SU-DHL-6 (cell line): ENCODE data around the gene JPH3.

Experiments
- H2AFZ ChIP-seq: fragments of 200-600 bp; sonication (generic); 2 replicates; pipeline ENCODE4 v1.6.1; 2014; ENCODE audit warnings: low read depth, mild to moderate bottlenecking, moderate library complexity, mixed read lengths, antibody characterized with exemption, low read length; ENCODE audit not compliant: severe bottlenecking
- H3F3A ChIP-seq: fragments of 200-600 bp; shearing (Covaris generic); 2 replicates; pipeline ENCODE4 v1.6.0; 2016; ENCODE audit warnings: antibody characterized with exemption, mild to moderate bottlenecking; ENCODE audit not compliant: insufficient read depth
- H3K27ac ChIP-seq: fragments of 200-600 bp; sonication (generic); 2 replicates; pipeline ENCODE4 v1.5.1; 2016; ENCODE audit warnings: low read depth, mild to moderate bottlenecking, low read length, moderate library complexity, mixed read lengths
- H3K27me3 ChIP-seq: fragments of 200-600 bp; sonication (generic), shearing (Covaris generic); 2 replicates; pipeline ENCODE4 v1.6.0; 2014; ENCODE audit warnings: mild to moderate bottlenecking, low read length
- H3K36me3 ChIP-seq: fragments of 200-600 bp; sonication (generic); 2 replicates; pipeline ENCODE4 v1.6.1; 2014; ENCODE audit warnings: mild to moderate bottlenecking, low read length, mixed read lengths
- H3K4me2 ChIP-seq: fragments of 300-600, 200-600 bp; shearing (Covaris generic), sonication (generic); 2 replicates; pipeline ENCODE4 v1.6.0; 2014; ENCODE audit warnings: low read length, low read depth, mild to moderate bottlenecking; ENCODE audit not compliant: poor library complexity, severe bottlenecking
- H3K4me3 ChIP-seq: fragments of 200-600 bp; sonication (generic); 2 replicates; pipeline ENCODE4 v1.5.1; 2014; ENCODE audit warnings: antibody characterized with exemption, low read length, mild to moderate bottlenecking, mixed read lengths; ENCODE audit not compliant: insufficient read depth, poor library complexity, severe bottlenecking
- H3K79me2 ChIP-seq: fragments of 200-600 bp; sonication (generic); 2 replicates; pipeline ENCODE4 v1.6.1; 2014; ENCODE audit warnings: mild to moderate bottlenecking, low read length, moderate library complexity; ENCODE audit not compliant: insufficient read depth
- H3K9ac ChIP-seq: fragments of 200-600 bp; sonication (generic); 2 replicates; pipeline ENCODE4 v1.7.0; 2014; ENCODE audit warnings: mild to moderate bottlenecking, low read length
- H3K9me2 ChIP-seq: fragments of 200-600 bp; sonication (generic); replicated peaks from 2 replicates; pipeline ENCODE4 v1.6.1; 2014; ENCODE audit warnings: low read length; ENCODE audit not compliant: insufficient read depth
- H3K9me3 ChIP-seq: fragments of 200-600 bp; sonication (generic); 2 replicates; pipeline ENCODE4 v1.6.1; 2014; ENCODE audit warnings: low read length, mixed read lengths; ENCODE audit not compliant: insufficient read depth
- H4K20me1 ChIP-seq: fragments of 200-600 bp; sonication (generic); 2 replicates; pipeline ENCODE4 v1.6.1; 2014; ENCODE audit warnings: low read depth, mild to moderate bottlenecking, antibody characterized with exemption, low read length, moderate library complexity, mixed read lengths
- EZH2phosphoT487 ChIP-seq: fragments of 200-600 bp; sonication (generic), shearing (Covaris generic); conservative IDR thresholded peaks from 2 replicates; pipeline ENCODE4 v1.6.1; 2018; ENCODE audit warnings: mild to moderate bottlenecking, antibody characterized with exemption, low read length, moderate library complexity, mixed read lengths
- TF ChIP-seq, protein P1 (sequence below): fragments of 200-600 bp; sonication (generic); IDR thresholded peaks from one replicate; pipeline ENCODE4 v1.5.1; 2017; ENCODE audit warnings: antibody characterized with exemption, mild to moderate bottlenecking, low read length, moderate library complexity; ENCODE audit not compliant: insufficient read depth, poor library complexity, severe bottlenecking

The JPH3 gene

DNA sequence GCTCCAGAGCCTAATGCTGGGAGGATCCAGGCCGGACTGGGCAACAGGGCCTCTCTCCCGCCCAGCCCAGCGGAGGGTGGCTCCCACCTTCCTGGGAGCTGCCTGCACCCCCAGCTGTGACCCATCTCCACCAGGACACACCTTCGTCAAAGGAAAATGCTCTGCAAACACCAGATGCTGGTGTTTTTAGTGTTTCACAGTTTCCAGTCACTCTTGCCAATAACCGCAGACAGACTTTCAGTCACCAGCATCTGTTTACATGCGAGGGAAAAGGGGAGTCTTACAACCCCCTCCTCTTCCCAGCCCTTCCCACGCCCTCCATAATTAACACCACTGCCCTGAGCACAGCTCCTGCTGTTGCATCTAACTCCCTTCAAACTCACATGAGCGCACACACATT is 138.1 kb downstream of the JPH3 start:
- Histone ChIP-seq H3K4me2 (no peak overlapping the region), H4K20me1 (no peaks in the 10 kb centered on the region), H3K9me2 (no peaks in the 10 kb centered on the region), H3K9me3 (no peaks in the 10 kb centered on the region), H3K9ac (no peak overlapping the region), H3K79me2 (peaks cover 57% of the 10 kb centered on the region), H3K36me3 (peaks cover 9% of the 10 kb centered on the region; the same call in 1 of the 2 replicates), H3K27ac (no peak overlapping the region), H3F3A (no peaks in the 10 kb centered on the region), H2AFZ (no peak overlapping the region), H3K4me3 (no peak overlapping the region), H3K27me3 (no peaks in the 10 kb centered on the region)
- no peak for TF ChIP-seq EZH2phosphoT487
- TF ChIP-seq, protein P1, sequence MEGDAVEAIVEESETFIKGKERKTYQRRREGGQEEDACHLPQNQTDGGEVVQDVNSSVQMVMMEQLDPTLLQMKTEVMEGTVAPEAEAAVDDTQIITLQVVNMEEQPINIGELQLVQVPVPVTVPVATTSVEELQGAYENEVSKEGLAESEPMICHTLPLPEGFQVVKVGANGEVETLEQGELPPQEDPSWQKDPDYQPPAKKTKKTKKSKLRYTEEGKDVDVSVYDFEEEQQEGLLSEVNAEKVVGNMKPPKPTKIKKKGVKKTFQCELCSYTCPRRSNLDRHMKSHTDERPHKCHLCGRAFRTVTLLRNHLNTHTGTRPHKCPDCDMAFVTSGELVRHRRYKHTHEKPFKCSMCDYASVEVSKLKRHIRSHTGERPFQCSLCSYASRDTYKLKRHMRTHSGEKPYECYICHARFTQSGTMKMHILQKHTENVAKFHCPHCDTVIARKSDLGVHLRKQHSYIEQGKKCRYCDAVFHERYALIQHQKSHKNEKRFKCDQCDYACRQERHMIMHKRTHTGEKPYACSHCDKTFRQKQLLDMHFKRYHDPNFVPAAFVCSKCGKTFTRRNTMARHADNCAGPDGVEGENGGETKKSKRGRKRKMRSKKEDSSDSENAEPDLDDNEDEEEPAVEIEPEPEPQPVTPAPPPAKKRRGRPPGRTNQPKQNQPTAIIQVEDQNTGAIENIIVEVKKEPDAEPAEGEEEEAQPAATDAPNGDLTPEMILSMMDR: no peak

DNA sequence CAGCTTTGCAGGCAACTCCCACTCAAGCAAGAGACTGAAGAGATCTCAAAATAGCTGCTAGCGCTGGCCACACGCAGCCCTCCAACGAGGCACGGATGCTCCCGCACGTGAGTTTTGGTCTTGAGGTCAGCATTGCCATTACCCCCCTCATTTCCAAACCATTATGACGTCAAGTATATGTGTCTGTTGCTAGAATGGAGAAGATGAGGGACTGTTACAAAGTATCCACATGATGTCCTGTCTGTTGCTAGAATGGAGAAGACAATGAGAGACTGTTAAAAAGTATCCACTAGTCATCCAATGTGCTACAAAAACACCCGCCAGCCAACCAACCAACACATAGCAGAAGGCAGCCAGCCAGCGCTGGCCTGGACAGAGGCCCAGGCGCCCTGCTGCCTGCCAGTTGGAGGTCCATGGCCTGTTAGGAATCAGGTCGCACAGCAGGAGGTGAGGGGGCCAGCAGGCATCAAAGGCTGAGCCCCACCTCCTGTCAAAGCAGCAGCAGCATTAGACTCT is 138.7 kb downstream of the JPH3 start:
- peaks cover 52% of the 10 kb centered on the region for H3K79me2 ChIP-seq
- H3K4me2 ChIP-seq: no peak overlapping the region
- no peaks in the 10 kb centered on the region for H3K27me3 ChIP-seq
- no peak overlapping the region for H3K9ac ChIP-seq
- H3K4me3 ChIP-seq: no peak overlapping the region
- H3F3A ChIP-seq: no peaks in the 10 kb centered on the region
- no peak overlapping the region for H2AFZ ChIP-seq
- no peaks in the 10 kb centered on the region for H4K20me1 ChIP-seq
- H3K9me3 ChIP-seq: no peaks in the 10 kb centered on the region
- TF ChIP-seq, protein P1: no peak
- no peak for TF ChIP-seq EZH2phosphoT487
- H3K27ac ChIP-seq: no peak overlapping the region
- H3K36me3 ChIP-seq: peaks cover 9% of the 10 kb centered on the region; the same call in 1 of the 2 replicates
- H3K9me2 ChIP-seq: no peaks in the 10 kb centered on the region

DNA sequence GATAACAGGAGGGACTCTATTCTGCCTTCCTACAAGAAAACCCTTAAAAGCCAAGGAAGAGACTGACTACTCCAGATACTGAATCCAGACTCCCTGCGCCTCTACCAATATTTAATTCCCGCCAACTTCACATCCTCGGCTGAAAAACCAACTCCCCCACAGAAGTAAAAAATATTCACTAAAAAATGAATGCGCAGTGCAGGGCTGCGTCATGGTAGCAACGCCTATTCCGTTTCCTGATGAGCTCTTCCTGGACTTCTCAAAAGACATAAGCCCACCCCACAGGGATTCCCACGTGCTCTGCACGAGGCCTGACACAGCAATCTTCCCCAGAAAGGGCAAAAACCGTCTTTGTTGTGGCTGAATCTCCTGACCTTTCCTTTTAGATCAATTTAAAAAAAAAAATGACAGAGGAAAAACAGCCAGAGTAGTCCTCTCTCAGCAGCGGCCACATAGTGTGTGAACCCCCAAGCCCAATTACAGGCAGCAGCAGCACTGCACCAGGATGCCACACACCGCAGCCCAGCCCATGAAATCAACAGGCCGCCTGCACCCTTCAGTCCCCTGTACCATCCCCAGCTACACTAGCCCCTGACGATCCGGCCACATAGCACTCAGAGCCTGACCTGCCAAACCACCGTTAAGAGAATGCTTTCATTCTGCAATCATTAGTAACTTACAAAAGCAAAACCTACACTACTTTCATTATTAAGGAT is 139.6 kb downstream of the JPH3 start:
- H3K9ac ChIP-seq: no peak overlapping the region
- no peaks in the 10 kb centered on the region for H3K27me3 ChIP-seq
- H3K9me3 ChIP-seq: no peaks in the 10 kb centered on the region
- H2AFZ ChIP-seq: no peak overlapping the region
- TF ChIP-seq, protein P1: no peak
- TF ChIP-seq EZH2phosphoT487: no peak
- H3K9me2 ChIP-seq: no peaks in the 10 kb centered on the region
- H3K79me2 ChIP-seq: peaks cover 49% of the 10 kb centered on the region
- no peaks in the 10 kb centered on the region for H3F3A ChIP-seq
- H3K36me3 ChIP-seq: peaks cover 2% of the 10 kb centered on the region; the same call in 1 of the 2 replicates
- H3K27ac ChIP-seq: no peak overlapping the region
- no peak overlapping the region for H3K4me2 ChIP-seq
- no peaks in the 10 kb centered on the region for H4K20me1 ChIP-seq
- no peak overlapping the region for H3K4me3 ChIP-seq
